SK-N-SH (cell line): Measurements from ENCODE around the gene MYL6B. TPM values are rescaled to one million over a fixed set of nuclear protein-coding genes. Genes with fewer than 3 reads are reported as not detected.

Source experiments
- CTCF ChIA-PET: fragments of 300-600, 350-600 bp; formaldehyde crosslinking; extraction: SDS; loops from one replicate; lab custom pipeline; 2021; lab: Yijun Ruan, JAX
- POLR2A ChIA-PET: fragments of 350-600 bp; sonication (Branson Sonifier 250); formaldehyde crosslinking; extraction: SDS; loops from one replicate; lab custom pipeline; 2020; ENCODE audit warnings: antibody characterized with exemption, inconsistent platforms; lab: Yijun Ruan, JAX
- DNase-seq: peaks from one replicate; pipeline ENCODE4 v3.0.0; 2012
- H2AFZ ChIP-seq: fragments of 200-600 bp; sonication (generic); 2 replicates; pipeline ENCODE4 v1.8.1; 2016; ENCODE audit warnings: antibody characterized with exemption, mild to moderate bottlenecking, low read depth
- H3F3A ChIP-seq: fragments of 200-600 bp; sonication (generic); replicated peaks from 2 replicates; pipeline ENCODE3; 2016; ENCODE audit warnings: antibody characterized with exemption, mild to moderate bottlenecking; ENCODE audit not compliant: insufficient read depth
- H3K27ac ChIP-seq, 2 experiments: fragments of 200-500 bp in 1 of 2; fragments of 200-600 bp in 1 of 2; sonication (Bioruptor generic) in 1 of 2; sonication (generic), shearing (Covaris generic) in 1 of 2; 2 replicates each; pipeline versions ENCODE4 v1.5.1 to v1.6.1; 2014 to 2016; ENCODE audit warnings: low read depth in 2 of 2, inconsistent platforms in 1 of 2, low read length in 1 of 2, mild to moderate bottlenecking in 1 of 2, mixed read lengths in 1 of 2
- H3K27me3 ChIP-seq: fragments of 200-600 bp; sonication (generic), shearing (Covaris generic); 2 replicates; pipeline ENCODE4 v1.6.1; 2016; ENCODE audit warnings: mixed run types; ENCODE audit not compliant: insufficient read depth
- H3K36me3 ChIP-seq, 2 experiments: fragments of 200-500 bp in 1 of 2; fragments of 200-600 bp in 1 of 2; sonication (Bioruptor generic) in 1 of 2; sonication (generic) in 1 of 2; replicated peaks in 1 of 2; 2 replicates each; pipeline versions ENCODE3 to v1.5.1; 2014 to 2016; ENCODE audit warnings: low read length in 1 of 2, mild to moderate bottlenecking in 1 of 2; ENCODE audit not compliant: insufficient read depth in 2 of 2, control insufficient read depth in 1 of 2
- H3K4me1 ChIP-seq, 2 experiments: fragments of 200-500 bp in 1 of 2; fragments of 200-600 bp in 1 of 2; sonication (Bioruptor generic) in 1 of 2; sonication (generic), shearing (Covaris generic) in 1 of 2; 2 replicates each; pipeline versions ENCODE4 v1.5.1 to v1.6.1; 2014 to 2016; ENCODE audit warnings: low read depth in 1 of 2, low read length in 1 of 2, mixed run types in 1 of 2; ENCODE audit not compliant: insufficient read depth in 2 of 2, control insufficient read depth in 1 of 2
- H3K4me2 ChIP-seq: fragments of 200-600 bp; sonication (generic), shearing (Covaris generic); 2 replicates; pipeline ENCODE4 v1.6.1; 2017; ENCODE audit warnings: mixed run types
- H3K4me3 ChIP-seq, 2 experiments: fragments of 200-500 bp in 1 of 2; fragments of 200-600 bp in 1 of 2; sonication (Bioruptor generic) in 1 of 2; sonication (generic), shearing (Covaris generic) in 1 of 2; 2 replicates each; pipeline versions ENCODE4 v1.5.1 to v1.8.1; 2014 to 2016; ENCODE audit warnings: low read depth in 2 of 2, inconsistent platforms in 1 of 2, low read length in 1 of 2, mild to moderate bottlenecking in 1 of 2, mixed read lengths in 1 of 2, moderate library complexity in 1 of 2
- H3K79me2 ChIP-seq: fragments of 200-600 bp; sonication (generic); 2 replicates; pipeline ENCODE4 v1.8.1; 2017; ENCODE audit warnings: mild to moderate bottlenecking; ENCODE audit not compliant: insufficient read depth
- H3K9ac ChIP-seq: fragments of 200-600 bp; sonication (generic); 2 replicates; pipeline ENCODE4 v1.6.1; 2017; ENCODE audit warnings: mixed run types
- H3K9me2 ChIP-seq: fragments of 200-600 bp; sonication (generic); 2 replicates; pipeline ENCODE4 v1.6.1; 2017; ENCODE audit warnings: mixed run types
- H3K9me3 ChIP-seq: fragments of 200-600 bp; sonication (generic); 2 replicates; pipeline ENCODE4 v1.6.1; 2017; ENCODE audit warnings: mixed run types, mild to moderate bottlenecking, moderate library complexity
- H4K20me1 ChIP-seq: fragments of 200-600 bp; sonication (generic); 2 replicates; pipeline ENCODE4 v1.6.1; 2017; ENCODE audit warnings: mild to moderate bottlenecking, mixed run types; ENCODE audit not compliant: insufficient read depth
- GATA2 ChIP-seq: sonication (generic); formaldehyde crosslinking; IDR thresholded peaks from 2 replicates; pipeline ENCODE4 v1.5.0; 2020; ENCODE audit warnings: mild to moderate bottlenecking, missing genetic modification reagents
- JUND ChIP-seq: IDR thresholded peaks from 2 replicates; pipeline ENCODE4 v1.4.0; 2012
- POLR2AphosphoS5 ChIP-seq: IDR thresholded peaks from 2 replicates; pipeline ENCODE4 v1.6.1; 2012; ENCODE audit warnings: low read depth, low read length
- SIN3A ChIP-seq: IDR thresholded peaks from 2 replicates; pipeline ENCODE4 v1.6.1; 2012; ENCODE audit warnings: low read depth, mild to moderate bottlenecking, low read length, moderate library complexity, borderline replicate concordance
- WGBS: methylation state at CpG from one replicate; pipeline ENCODE4 v1.1.6; 2017; ENCODE audit warnings: low lambda C conversion rate; 5-methylcytosine and 5-hydroxymethylcytosine counted together
- polyA plus RNA-seq, 3 experiments: library from polyadenylated mRNA; depleted of rRNA; stranded (reverse); fragments of >200 nt; gene quantifications; 2 replicates each; pipeline ENCODE4 v1.2.3, GENCODE V29; 2012
- TF ChIP-seq, protein P1 (sequence below): IDR thresholded peaks from 2 replicates; pipeline ENCODE4; 2012
- TF ChIP-seq, protein P2 (sequence below): IDR thresholded peaks from 2 replicates; pipeline ENCODE4 v1.4.0; 2012; ENCODE audit warnings: low read depth, borderline replicate concordance

The MYL6B gene
- polyA plus RNA-seq, 1 of the 3 experiments (the other 2 are of a cell fraction): 234 TPM

DNA sequence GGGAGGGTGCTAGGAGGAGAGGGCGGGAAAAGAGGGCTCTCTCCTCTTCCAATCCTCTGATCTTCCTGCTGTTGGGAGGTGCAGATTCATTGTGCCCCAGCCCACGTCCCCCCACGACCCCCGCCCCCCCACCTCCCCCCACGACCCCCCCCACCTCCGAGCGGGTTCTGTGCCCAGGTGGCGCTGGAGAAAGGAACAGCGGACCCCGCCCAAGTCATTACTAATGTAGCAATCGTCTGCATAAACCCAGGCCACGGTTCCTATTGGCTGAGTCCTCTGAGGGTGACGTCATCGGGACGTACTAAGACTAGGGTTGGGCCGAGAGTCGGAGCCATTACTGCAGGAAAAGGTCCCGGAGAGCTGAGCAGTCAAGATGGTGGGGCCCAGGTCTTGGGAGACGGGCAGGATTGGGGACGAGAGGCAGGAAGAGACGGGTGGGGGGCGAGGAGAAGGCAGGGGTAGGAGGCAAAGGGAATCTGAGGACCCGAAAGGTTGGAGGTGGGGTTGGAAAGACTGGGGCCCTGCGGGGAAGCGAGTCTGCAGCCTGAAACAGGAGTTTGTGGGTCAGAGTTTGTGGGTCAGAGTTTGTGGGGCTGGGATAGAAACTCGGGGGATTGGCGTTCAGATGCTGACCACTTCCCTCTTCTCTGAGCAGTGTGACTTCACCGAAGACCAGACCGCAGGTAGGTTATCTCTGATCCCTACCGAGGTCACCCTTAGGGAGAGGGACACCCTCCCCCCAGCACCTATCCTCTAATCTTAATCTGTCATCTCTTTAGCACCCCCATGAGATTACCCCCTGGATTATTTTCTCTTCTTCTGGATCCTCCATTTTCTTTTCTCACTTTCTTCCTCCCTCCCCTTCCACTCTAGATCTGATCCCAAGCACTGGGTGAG, 5.9 kb downstream of the MYL6B start, which contains the start of gene MYL6 (continued):
- TF ChIP-seq GATA2 (CRISPR knock-in tag) (no peak), SIN3A (peak; percentile 93; the same call in 1 of the 2 replicates)
- TF ChIP-seq, protein P1, sequence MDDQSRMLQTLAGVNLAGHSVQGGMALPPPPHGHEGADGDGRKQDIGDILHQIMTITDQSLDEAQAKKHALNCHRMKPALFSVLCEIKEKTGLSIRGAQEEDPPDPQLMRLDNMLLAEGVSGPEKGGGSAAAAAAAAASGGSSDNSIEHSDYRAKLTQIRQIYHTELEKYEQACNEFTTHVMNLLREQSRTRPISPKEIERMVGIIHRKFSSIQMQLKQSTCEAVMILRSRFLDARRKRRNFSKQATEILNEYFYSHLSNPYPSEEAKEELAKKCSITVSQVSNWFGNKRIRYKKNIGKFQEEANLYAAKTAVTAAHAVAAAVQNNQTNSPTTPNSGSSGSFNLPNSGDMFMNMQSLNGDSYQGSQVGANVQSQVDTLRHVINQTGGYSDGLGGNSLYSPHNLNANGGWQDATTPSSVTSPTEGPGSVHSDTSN: peak; percentile 61
- TF ChIP-seq, protein P2, sequence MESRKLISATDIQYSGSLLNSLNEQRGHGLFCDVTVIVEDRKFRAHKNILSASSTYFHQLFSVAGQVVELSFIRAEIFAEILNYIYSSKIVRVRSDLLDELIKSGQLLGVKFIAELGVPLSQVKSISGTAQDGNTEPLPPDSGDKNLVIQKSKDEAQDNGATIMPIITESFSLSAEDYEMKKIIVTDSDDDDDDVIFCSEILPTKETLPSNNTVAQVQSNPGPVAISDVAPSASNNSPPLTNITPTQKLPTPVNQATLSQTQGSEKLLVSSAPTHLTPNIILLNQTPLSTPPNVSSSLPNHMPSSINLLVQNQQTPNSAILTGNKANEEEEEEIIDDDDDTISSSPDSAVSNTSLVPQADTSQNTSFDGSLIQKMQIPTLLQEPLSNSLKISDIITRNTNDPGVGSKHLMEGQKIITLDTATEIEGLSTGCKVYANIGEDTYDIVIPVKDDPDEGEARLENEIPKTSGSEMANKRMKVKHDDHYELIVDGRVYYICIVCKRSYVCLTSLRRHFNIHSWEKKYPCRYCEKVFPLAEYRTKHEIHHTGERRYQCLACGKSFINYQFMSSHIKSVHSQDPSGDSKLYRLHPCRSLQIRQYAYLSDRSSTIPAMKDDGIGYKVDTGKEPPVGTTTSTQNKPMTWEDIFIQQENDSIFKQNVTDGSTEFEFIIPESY: no peak

DNA sequence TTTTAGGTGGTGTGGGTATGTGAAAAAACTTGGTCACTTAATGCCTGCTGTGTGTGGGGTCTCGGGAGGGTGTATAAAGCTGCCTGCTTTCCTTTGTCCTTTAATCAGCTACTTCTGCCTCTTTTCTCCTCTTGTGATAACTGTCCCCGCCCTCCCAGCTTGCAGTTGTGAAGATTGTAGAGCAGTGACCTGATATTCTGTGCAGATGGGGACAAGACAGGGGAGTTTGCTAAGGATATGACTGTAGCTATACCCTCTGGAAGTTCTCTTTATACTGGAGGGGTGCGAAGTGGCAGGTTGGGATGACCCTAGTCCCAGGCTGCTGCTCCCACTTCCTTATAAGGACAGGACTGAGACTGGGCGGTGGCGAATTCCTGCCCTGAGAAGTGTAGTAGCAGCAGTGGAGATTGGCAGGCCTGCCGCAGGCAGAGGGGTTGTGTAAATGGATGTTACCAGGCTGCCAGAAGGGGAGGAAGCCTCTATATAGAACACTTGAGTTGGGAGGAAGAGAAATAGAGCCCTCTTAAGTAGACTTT, 6.6 kb downstream of the MYL6B start:
- peaks cover 55% of the 10 kb centered on the region for H3F3A ChIP-seq
- H3K36me3 ChIP-seq: peaks cover 52 to 54% of the 10 kb centered on the region in 2 experiments
- DNase-seq: peak; percentile 56
- peak overlapping the region; percentile 82 to 87 for H3K4me3 ChIP-seq
- peak overlapping the region; percentile 82 to 89 for H3K27ac ChIP-seq
- WGBS: 6% methylated on average over 6 of the region's 6 CpGs
- no peak overlapping the region for H2AFZ ChIP-seq
- H3K9me2 ChIP-seq: no peaks in the 10 kb centered on the region
- peaks cover 42% of the 10 kb centered on the region for H4K20me1 ChIP-seq
- H3K9ac ChIP-seq: peak overlapping the region; percentile 94
- no peaks in the 10 kb centered on the region for H3K9me3 ChIP-seq
- H3K79me2 ChIP-seq: peaks cover 59% of the 10 kb centered on the region
- H3K4me2 ChIP-seq: peak overlapping the region; percentile 97
- no peaks in the 10 kb centered on the region for H3K27me3 ChIP-seq
- H3K4me1 ChIP-seq: peaks cover 23 to 32% of the 10 kb centered on the region in 2 experiments; a peak in 3 of 4 replicates
- POLR2A ChIA-PET: interaction anchor here (1.0 to 2.5 kb wide), 8 partner anchors 9 to 41 kb away, joined by 3 to 19 read pairs (median 5); partner anchors contain the start of genes ESYT1, SMARCC2 and ZC3H10
- CTCF ChIA-PET: interaction anchor here (0.6 to 3.6 kb wide), 5 partner anchors 10 to 64 kb away, joined by 3 to 14 read pairs (median 11); partner anchors contain the start of genes ESYT1, SMARCC2 and ZC3H10
- TF ChIP-seq POLR2AphosphoS5: peak; percentile 63
- no peak for TF ChIP-seq JUND
- TF ChIP-seq, protein P1: peak; percentile 58
